ENCODE results near the gene ENPP3.

GRCh38 chr6:131758920-131759319 lies 121.8 kb downstream of the ENPP3 start:
- no peak for TF ChIP-seq CTCF (IDR thresholded peaks at IDR 0.05)
- no peak for TF ChIP-seq POLR2A (IDR thresholded peaks at IDR 0.05)
- TF ChIP-seq POLR2AphosphoS5 (IDR thresholded peaks at IDR 0.05) = no peak
